Measurements from ENCODE around the gene NOX4. TPM values are rescaled to one million over a fixed set of nuclear protein-coding genes. Genes with fewer than 3 reads are reported as not detected.

The NOX4 gene
- total RNA-seq, 1 donor from 2014 or later: 9.8 TPM

GRCh38 chr11:89484896-89485295 lies 6.3 kb downstream of the NOX4 start:
- DNase-seq (ENCODE audit: extremely low spot score in 2 of 2): no peak
- Histone ChIP-seq H3K27me3 (no peaks in the 10 kb centered on the region), H3K9me3 (no peaks in the 10 kb centered on the region), H3K36me3 (no peaks in the 10 kb centered on the region), H3K4me1 (no peaks in the 10 kb centered on the region), H3K27ac (no peak overlapping the region), H3K4me3 (no peak overlapping the region)
- intact Hi-C loops (cut with DNase I): no loop called here
- TF ChIP-seq POLR2AphosphoS5 (IDR thresholded peaks at IDR 0.05; ENCODE audit: insufficient read depth in 1 of 2, low read depth in 1 of 2) (no peak), POLR2A (IDR thresholded peaks at IDR 0.05) (no peak), CTCF (IDR thresholded peaks at IDR 0.05) (no peak)

- TF ChIP-seq CTCF (IDR thresholded peaks at IDR 0.05): no peak
- no peak for TF ChIP-seq POLR2AphosphoS5 (IDR thresholded peaks at IDR 0.05; ENCODE audit: insufficient read depth in 1 of 2, low read depth in 1 of 2)
- TF ChIP-seq POLR2A (IDR thresholded peaks at IDR 0.05): no peak
- H3K9me3 ChIP-seq: no peaks in the 10 kb centered on the region
- intact Hi-C loops (cut with DNase I): no loop called here
Observed at GRCh38 chr11:89477175-89477574, 14.0 kb downstream of the NOX4 start.

GRCh38 chr11:89463266-89463780 lies 27.9 kb downstream of the NOX4 start:
- H3K36me3 ChIP-seq: no peaks in the 10 kb centered on the region
- no peak for DNase-seq (ENCODE audit: extremely low spot score in 2 of 2)
- no peaks in the 10 kb centered on the region for H3K27me3 ChIP-seq
- H3K4me1 ChIP-seq: no peaks in the 10 kb centered on the region
- intact Hi-C loops (cut with DNase I): no loop called here
- H3K4me3 ChIP-seq: no peak overlapping the region
- TF ChIP-seq POLR2A (IDR thresholded peaks at IDR 0.05): no peak
- no peak for TF ChIP-seq CTCF (IDR thresholded peaks at IDR 0.05)
- TF ChIP-seq POLR2AphosphoS5 (IDR thresholded peaks at IDR 0.05; ENCODE audit: insufficient read depth in 1 of 2, low read depth in 1 of 2): no peak
- no peak overlapping the region for H3K27ac ChIP-seq
- no peaks in the 10 kb centered on the region for H3K9me3 ChIP-seq

More at GRCh38 chr11:89477175-89477574, 14.0 kb downstream of the NOX4 start:
- DNase-seq (ENCODE audit: extremely low spot score in 2 of 2): no peak
- H3K4me3 ChIP-seq: no peak overlapping the region
- H3K27ac ChIP-seq: no peak overlapping the region
- H3K27me3 ChIP-seq: no peaks in the 10 kb centered on the region
- no peaks in the 10 kb centered on the region for H3K4me1 ChIP-seq
- H3K36me3 ChIP-seq: no peaks in the 10 kb centered on the region

- H3K4me1 ChIP-seq: no peaks in the 10 kb centered on the region
- TF ChIP-seq POLR2AphosphoS5 (IDR thresholded peaks at IDR 0.05; ENCODE audit: insufficient read depth in 1 of 2, low read depth in 1 of 2): no peak
- TF ChIP-seq CTCF (IDR thresholded peaks at IDR 0.05): no peak
- TF ChIP-seq POLR2A (IDR thresholded peaks at IDR 0.05): no peak
- no peaks in the 10 kb centered on the region for H3K9me3 ChIP-seq
- DNase-seq (ENCODE audit: extremely low spot score in 2 of 2): no peak
- H3K27ac ChIP-seq: no peak overlapping the region
- no peaks in the 10 kb centered on the region for H3K27me3 ChIP-seq
- no peaks in the 10 kb centered on the region for H3K36me3 ChIP-seq
- intact Hi-C loops (cut with DNase I): no loop called here
- H3K4me3 ChIP-seq: no peak overlapping the region
Observed at GRCh38 chr11:89458716-89459115, 32.5 kb downstream of the NOX4 start.

DNA sequence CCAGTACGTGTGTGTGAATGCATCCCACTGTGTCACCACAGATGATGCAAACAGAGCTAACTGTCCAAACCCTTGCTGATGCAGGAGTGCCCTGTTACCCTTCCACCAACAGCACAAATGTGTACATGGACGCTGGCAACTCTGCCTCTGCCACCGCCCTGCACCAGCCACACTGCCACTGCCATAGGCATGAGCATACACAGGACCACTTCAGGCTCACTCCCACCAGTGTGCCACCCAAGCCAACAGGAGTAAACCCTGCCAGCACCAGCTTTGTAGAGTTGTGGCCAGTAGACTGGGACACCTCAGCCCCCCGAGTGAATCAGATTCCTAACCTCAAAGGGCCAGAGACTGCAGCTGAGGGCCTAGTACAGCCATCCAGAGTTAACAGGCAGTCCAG lies 34.0 kb downstream of the NOX4 start:
- H3K27me3 ChIP-seq: no peaks in the 10 kb centered on the region
- H3K36me3 ChIP-seq: no peaks in the 10 kb centered on the region
- H3K4me1 ChIP-seq: no peaks in the 10 kb centered on the region
- no peak for DNase-seq (ENCODE audit: extremely low spot score in 2 of 2)
- H3K9me3 ChIP-seq: no peaks in the 10 kb centered on the region
- no peak overlapping the region for H3K4me3 ChIP-seq
- TF ChIP-seq CTCF (IDR thresholded peaks at IDR 0.05) (no peak), POLR2A (IDR thresholded peaks at IDR 0.05) (no peak), POLR2AphosphoS5 (IDR thresholded peaks at IDR 0.05; ENCODE audit: insufficient read depth in 1 of 2, low read depth in 1 of 2) (no peak)
- intact Hi-C loops (cut with DNase I): no loop called here
- H3K27ac ChIP-seq: no peak overlapping the region

Data from vagina (tissue), 2 donors.